Stimulated activated CD8-positive, alpha-beta memory T cell treated with anti-CD3 and anti-CD28 coated beads, Interleukin-2, amount 100 ng/mL, for 1 hour (primary cell): Measurements from ENCODE around the gene WWP2.
"Not testable (repeated sequence)": the region's sequence is repeated elsewhere in the genome, so short reads cannot be mapped to it uniquely, and the experiment has no call there.

Experiments
- DNase-seq, 2 donors: peaks; one replicate each; pipeline ENCODE4 v3.0.0-alpha.2; 2020; ENCODE audit warnings: low read depth in 2 of 2

WWP2 gene

GRCh38 chr16:69830534-69831211 is 68.5 kb downstream of the WWP2 start:
- no peak for DNase-seq

GRCh38 chr16:69831212-69832123 is 69.3 kb downstream of the WWP2 start:
- no peak for DNase-seq

- DNase-seq, result no peak
These were observed 71.5 kb downstream of the WWP2 start for GRCh38 chr16:69833357-69834282.

- no peak for DNase-seq
These were observed 72.8 kb downstream of the WWP2 start for GRCh38 chr16:69834807-69835466.

- DNase-seq, result no peak
These were observed 74.1 kb downstream of the WWP2 start for GRCh38 chr16:69836257-69836656.

- DNase-seq, result no peak
These were observed 75.2 kb downstream of the WWP2 start for GRCh38 chr16:69837380-69837779.

- no peak for DNase-seq
These were observed 76.4 kb downstream of the WWP2 start for GRCh38 chr16:69838489-69838888.

- DNase-seq, result no peak
These were observed 77.1 kb downstream of the WWP2 start for GRCh38 chr16:69839240-69839688.

GRCh38 chr16:69839798-69840409 is 77.8 kb downstream of the WWP2 start:
- DNase-seq, result no peak

GRCh38 chr16:69840975-69841374 is 78.8 kb downstream of the WWP2 start:
- DNase-seq, result no peak

GRCh38 chr16:69844441-69844840 is 82.3 kb downstream of the WWP2 start:
- no peak for DNase-seq

GRCh38 chr16:69845181-69845580 is 83.0 kb downstream of the WWP2 start:
- DNase-seq, result no peak

- DNase-seq, result no peak
These were observed 85.5 kb downstream of the WWP2 start for GRCh38 chr16:69847643-69848042.

GRCh38 chr16:69848637-69849545 is 86.8 kb downstream of the WWP2 start:
- DNase-seq, result no peak

- no peak for DNase-seq
These were observed 89.5 kb downstream of the WWP2 start for GRCh38 chr16:69851491-69852240.

- no peak for DNase-seq
These were observed 90.7 kb downstream of the WWP2 start for GRCh38 chr16:69852815-69853214.

GRCh38 chr16:69853481-69853880 is 91.3 kb downstream of the WWP2 start:
- DNase-seq, result no peak

- DNase-seq, result not testable (repeated sequence)
These were observed 92.6 kb downstream of the WWP2 start for GRCh38 chr16:69854776-69855175.

- no peak for DNase-seq
These were observed 93.5 kb downstream of the WWP2 start for GRCh38 chr16:69855592-69855991.
